ENCODE measurements around the gene RAD51B.

- no peak for TF ChIP-seq CTCF (IDR thresholded peaks at IDR 0.05)
- TF ChIP-seq POLR2A (IDR thresholded peaks at IDR 0.05), result no peak
Measured at GRCh38 chr14:68397822-68398221, 578.2 kb downstream of the RAD51B start.
